Measurements from ENCODE around the gene WWTR1.

Gene WWTR1

DNA sequence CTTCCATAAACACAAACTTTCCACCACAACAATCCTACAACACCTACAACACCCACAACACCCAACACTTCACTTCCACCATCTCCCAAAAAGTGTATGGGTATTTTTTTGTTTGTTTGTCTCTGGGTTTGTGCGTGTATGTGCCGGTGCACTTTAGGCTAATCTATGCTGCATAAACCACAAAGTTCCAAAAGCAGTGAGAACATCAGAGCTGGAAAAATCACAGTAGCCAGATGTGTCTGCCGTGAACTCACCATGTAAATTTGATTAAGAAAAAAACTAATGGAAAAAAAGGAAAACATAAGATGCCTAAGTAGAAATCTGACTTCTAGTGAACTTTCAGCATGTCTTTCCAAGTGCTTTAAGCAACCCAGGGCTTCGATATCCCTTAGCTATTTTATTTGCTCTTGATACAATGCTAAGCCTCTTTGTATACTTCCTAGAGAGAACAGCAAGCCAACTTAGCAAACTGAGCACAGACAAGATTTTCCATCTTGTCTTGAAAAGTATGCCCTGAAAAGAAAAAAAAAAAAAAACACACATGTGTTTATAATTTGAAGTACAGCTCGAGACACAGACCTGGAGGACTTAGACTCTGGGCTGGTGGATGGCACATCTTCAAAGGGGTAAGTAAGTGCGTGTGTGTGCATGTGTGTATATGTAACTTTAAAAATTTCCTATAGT lies 91.4 kb downstream of the WWTR1 start:
- DNase-seq (ENCODE audit: low spot score): no peak

DNA sequence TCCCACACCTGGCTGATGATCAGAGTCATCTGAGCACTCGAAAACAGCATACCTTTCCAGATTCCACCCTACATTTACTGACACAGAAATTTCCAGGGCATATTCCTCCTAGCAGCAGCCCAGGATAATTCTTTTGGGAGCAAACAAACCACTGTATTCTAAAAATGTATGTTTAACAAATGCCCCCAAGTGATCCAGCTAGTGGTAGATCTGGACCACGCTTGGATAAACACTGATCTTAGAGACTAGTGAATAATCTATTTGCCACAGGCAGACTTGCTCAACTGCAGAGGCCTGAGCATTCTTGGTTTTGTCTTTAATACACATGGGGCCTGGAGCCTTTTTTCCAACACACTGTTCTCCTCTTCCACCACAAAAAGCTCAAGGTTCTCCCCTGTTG lies 93.7 kb downstream of the WWTR1 start:
- DNase-seq (ENCODE audit: low spot score): no peak

DNA sequence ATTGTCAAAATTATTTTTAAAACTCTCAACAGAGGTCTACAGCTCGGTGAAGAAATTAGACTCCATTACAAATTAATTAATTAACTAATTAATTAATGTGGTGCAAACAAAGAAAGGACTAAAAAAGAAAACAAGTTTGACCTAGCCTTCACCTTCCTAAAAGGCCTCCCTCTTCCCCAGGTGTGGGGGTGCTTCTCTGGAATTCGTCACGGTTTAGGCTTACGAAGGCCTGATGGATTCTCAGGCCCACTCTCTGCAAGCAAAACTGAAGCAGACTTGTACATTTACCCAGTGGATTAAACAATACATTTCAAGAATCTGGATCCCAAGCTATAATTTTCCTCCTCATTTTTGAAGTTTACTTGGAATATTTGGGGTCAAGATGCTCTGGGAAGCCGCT lies 94.7 kb downstream of the WWTR1 start:
- no peak for DNase-seq (ENCODE audit: low spot score)

DNA sequence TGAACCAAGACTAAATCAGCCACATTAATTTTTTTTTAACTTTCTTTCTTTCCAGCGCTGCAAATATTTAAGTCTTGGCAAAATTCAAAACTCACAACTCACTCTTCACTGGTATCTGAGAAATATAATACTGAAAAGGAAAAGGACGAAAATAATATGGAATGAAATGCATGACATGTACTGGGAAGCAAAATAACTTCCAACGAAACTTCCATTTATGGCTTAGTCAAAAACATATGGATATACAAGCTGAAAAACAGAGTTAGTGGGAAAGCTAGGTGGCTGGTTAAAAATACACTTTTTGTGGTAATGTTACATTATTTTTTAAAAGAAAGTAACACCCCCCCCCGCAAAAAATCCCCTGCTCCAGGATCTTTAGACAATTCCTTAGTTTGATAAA lies 97.2 kb downstream of the WWTR1 start:
- DNase-seq (ENCODE audit: low spot score): no peak

DNA sequence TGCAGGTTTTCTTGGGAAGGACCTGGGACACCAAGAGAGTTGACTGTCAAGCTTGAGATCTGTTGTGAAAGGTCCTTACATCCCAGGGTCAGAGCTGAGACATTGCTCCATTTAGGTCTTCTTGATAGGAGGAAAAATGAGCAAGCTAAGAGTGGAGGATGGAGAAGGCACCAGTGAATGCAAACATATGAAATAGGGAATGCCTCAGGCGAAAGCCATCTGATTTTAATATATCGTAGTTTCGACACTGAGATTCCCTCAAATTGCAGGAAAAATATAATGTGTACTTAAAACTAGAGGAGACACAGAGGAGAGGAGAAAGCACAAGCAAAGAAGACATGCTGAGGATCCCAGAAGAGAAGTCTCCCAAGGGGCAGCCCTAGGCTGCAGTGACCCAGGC lies 97.8 kb downstream of the WWTR1 start:
- no peak for DNase-seq (ENCODE audit: low spot score)

DNA sequence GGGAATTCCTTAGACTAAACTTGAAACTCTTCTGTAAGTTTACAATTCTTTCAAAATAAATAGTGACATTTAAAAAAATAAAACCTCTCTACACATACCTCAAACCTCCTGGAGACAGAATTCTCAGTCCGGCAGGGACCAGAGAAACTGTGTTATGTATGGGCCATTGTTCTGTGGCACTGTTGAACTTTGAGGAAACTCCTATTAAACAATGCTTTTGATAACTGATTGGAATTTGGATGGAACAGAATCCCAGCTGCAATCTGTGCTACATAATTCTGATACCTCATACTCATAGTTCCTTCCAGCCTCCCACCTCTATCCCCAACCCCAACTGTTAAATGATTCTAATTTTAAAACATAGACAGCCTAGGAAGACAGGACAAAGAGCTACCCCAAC lies 98.3 kb downstream of the WWTR1 start:
- DNase-seq (ENCODE audit: low spot score): no peak

DNA sequence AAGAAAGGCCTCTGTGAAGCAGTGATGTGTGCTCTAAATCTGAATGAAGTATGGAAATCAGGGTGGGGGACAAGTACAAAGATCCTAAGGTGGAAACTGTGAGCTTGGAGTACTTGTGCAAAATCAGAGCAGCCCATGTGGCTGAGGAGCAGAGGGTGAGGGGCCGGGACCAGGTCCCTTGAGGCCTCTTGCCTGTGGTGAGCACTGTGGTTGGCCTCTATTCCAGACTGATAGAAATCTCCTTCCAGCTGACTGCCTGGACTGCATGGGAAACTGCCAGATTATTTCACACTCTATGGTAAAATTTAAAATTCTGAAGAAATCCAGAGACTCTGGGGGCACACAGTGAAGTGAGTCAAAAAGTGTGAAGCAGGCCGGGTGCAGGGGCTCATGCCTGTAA lies 101.9 kb downstream of the WWTR1 start:
- DNase-seq (ENCODE audit: low spot score): no peak

DNA sequence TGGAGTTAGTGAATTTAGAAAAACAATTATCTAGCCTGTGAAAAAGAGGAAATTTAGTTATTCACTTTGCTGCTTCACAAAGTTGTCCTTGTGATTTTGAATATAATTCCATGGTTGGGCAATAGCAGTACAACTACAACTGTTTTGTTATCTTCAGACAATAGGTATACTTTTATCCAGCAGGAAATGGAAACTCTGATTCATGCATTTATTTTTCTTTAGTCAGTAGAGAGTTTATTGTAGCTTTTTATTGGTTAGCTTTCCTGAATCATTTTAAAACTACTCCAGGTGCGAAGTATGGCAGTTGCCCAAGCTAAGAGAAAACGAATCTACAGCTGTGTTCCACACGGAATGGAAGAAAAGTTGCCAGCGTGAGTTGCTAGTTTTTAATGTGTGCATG lies 103.0 kb downstream of the WWTR1 start:
- DNase-seq (ENCODE audit: low spot score): no peak

DNA sequence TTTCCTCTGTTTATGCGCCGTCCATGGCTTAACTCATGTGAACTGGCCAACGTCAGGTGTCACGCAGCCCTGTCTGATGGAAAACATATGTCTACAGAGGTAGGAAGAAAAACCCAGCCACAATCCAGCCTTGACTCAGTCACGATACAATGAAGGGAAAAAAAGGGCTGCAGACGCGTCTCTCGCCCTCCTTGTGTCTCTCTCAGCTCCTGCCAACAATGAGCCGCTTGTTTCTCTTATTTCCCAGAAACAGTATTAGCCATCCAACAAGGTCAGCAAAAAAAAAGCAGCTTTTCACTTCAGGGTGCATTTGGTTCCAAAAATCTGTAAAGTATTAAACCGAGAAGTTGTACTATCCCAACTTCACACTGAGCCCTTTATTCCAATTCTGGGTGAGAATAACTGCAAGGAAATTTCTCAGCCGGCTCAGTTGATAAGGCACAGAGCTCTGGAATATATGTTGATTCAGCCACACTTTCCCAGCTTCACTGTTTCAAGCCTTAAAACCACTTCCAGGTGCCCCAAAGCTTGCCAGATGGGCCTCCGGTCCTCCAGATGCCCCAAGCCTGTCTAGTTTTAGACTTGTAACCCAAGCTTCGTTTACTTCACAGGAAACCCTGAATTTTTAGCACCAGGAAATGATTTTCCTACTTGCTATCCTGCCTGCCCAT lies 103.9 kb downstream of the WWTR1 start:
- no peak for DNase-seq (ENCODE audit: low spot score)

DNA sequence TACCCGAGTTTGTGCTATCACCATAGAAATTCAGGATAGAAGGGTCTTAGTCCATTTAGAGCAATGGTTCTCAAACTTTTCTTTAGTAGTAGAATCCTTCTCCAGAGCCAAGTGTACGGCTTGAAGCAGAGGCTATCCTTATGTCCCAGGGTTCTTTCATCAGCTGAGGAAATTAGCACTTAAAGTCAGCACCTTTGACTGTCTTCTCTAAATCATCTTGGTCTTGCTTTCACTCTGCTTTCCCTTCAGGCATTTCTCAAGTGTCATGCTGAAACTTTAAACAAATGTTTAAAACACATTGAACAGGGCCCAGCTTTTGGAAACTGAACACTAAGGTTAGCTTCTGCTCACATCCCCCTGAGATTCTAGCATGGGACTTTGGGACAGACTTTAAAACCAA lies 105.1 kb downstream of the WWTR1 start:
- DNase-seq (ENCODE audit: low spot score): no peak

DNA sequence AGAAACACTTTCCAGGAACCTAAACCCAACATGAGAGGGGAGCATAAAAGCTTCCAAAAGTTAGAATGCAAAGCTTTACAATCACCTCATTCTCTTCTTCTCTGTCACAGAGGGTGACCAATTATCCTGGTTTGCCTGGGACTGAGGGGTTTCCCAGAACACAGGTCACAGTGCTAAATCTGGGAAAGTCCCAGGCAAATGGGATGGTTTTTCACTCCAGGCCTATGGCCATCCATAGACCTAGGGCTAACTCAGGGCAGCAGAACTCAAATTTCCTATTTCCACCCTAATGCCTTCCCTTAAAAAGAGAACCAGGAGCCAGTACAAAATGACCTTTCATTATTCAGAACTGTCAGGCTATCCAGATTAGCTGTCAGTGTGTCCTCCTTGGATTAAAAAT lies 106.3 kb downstream of the WWTR1 start:
- DNase-seq (ENCODE audit: low spot score): no peak

DNA sequence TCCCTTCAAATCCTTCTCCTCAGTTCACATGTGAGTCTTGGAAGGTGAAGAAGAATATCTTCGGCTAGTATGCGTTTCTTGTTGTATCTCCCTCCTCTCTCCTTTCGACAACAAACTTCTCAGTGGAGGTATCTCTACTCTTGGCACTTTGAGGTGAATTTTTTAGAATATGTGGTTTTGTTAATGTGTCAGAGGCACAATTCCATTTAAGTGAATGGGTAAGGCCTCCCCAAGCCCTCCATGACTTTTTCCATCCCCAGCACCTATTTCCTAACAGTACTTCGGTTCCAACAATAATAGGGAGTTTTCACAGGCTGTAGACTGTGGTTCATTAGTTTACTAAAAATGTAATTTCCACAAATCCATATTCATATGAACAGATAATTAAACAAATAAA lies 109.2 kb downstream of the WWTR1 start:
- no peak for DNase-seq (ENCODE audit: low spot score)

DNA sequence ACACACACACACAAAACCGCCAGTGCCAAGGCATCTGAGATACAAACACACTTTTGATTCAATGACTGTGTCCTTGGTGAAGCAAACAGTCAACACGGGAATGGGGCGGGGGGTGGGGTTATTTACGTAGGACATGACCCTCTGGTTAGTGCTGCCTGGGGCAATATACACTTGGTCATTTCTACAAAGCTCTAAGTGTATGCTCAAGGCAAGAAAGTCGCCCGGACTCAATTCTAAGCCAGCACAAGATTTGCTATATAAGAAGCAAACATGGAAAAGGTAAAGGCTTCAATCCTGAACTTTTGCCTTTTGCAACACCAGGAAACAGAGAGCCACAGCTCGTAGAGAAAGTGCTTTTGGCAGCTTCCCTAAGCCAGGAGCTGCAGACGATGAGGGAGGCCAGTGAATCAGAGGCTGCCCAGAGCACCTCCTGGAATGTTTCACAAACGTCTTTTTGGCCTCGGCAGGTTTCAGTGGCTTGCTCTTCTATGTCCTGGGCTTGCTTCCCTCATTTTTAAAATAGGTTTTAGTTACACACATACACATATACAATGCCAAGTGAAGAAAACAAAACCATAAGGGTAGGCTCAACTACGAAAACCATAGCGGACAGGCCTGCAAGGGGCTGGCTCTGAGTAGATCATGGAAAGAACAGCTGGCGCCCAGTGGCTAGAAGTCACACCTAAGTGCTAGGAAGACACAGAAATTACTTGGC lies 109.7 kb downstream of the WWTR1 start:
- DNase-seq (ENCODE audit: low spot score): no peak

DNA sequence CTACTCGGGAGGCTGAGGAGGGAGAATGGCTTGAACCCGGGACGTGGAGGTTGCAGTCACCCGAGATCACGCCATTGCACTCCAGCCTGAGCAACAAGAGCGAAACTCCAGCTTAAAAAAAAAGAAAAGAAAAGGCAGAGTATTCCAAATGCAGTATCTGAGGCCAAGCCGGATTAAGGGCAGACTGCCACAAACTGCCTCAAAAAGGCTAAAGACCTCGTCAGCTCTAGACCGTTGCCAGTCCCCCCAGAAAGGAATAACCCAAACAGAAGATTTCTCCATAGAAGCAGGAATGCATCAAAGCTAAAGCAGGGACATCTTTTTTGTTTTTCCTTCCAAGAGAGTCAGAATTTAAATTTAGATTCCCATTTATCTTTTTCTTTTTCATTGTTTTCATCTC lies 110.4 kb downstream of the WWTR1 start:
- no peak for DNase-seq (ENCODE audit: low spot score)

DNA sequence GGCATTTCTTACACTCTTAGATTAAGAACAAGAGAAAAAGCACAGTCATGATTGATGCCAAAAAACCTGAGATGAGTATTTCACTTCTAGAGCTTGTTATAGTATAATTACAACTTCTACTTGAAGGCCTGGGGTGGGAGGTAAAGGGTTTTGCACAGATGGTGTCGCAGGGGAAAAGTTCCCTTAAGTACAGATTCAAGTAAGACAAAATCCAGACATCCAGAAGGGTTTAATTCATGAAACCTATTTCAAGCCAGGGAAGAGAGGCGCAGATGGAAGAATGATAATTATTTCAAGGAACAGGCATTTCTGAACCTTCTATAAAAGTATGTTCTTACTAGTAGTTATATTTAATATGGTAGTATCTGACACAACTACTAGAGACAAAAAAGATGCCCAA lies 112.8 kb downstream of the WWTR1 start:
- no peak for DNase-seq (ENCODE audit: low spot score)

DNA sequence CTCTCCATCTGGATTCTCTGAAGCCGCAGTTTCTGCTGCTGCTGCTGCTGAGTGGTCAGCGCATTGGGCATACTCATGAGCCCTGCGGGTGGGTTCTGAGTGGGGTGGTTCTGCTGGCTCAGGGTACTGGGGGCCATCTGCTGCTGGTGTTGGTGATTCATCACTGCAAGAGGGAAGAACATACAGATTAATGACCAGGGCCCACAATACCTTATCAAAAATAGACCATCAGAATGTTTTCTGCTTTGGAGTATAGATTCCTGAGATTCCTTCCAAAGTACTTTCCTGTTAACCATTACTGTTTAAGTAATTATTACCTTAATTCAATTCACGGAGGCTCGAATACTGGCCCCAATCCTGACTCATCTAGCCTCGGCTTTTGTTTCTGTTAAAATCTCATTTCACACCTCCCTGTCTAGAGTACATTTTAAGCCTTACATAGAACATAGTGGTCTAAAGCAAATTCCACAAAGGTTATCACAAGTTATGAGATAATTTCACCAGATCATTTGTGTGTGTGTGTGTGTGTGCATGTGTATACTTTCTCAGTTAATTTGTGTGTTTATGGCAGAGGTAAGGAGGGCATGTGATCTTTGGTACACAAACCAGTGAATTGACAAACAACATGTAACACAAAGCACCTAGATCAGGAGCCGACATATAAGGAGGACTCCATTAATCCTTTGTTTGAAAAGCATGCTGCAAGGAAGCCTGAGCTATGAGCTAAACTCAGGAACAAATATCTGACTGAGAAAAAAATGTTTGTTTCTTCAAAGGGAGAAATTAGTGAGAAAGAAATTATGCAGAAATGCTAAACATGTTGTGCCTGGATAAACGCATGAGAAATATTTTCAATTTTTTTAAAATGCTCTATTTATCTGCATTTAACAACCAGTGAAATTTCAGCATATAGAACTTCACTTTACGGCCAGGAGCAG lies 115.2 kb downstream of the WWTR1 start:
- DNase-seq (ENCODE audit: low spot score): no peak

DNA sequence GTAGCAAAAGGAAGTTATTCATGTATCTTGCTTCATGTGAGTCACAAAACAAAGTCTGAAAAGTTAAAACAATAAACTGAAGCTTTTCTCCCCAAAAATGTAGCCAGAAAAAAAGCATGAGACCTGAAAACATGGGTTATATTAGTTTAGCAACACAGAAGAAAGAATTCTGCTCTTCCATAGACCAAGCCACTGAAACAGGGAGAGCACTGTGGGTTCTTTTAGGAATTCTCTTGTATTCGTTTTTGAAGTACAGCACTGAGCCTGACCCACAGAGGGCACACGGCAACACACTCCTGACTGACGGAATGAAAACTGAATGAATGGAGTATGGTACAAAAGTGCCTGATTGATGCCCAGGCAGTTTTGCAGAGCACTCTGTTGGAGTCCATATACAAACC lies 116.7 kb downstream of the WWTR1 start:
- no peak for DNase-seq (ENCODE audit: low spot score)

DNA sequence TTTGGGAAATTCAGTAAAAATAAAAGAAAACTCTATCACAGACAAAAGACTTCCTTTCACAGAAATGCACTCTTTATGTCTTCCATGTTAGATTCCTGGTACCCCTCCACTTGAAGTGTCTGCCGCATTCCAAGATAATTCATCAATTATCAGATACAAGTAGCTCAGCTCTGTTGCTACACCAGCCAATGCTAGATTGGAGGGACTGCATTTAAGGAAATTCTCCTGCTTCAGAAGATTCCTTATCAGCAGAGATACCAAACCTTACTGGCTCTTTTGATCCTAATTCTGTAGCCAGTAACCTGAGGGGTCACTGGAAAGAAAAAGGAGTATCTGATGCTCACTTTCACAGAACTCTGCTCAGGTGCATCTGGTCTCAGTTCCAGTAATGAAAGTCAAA lies 119.5 kb downstream of the WWTR1 start:
- no peak for DNase-seq (ENCODE audit: low spot score)

DNA sequence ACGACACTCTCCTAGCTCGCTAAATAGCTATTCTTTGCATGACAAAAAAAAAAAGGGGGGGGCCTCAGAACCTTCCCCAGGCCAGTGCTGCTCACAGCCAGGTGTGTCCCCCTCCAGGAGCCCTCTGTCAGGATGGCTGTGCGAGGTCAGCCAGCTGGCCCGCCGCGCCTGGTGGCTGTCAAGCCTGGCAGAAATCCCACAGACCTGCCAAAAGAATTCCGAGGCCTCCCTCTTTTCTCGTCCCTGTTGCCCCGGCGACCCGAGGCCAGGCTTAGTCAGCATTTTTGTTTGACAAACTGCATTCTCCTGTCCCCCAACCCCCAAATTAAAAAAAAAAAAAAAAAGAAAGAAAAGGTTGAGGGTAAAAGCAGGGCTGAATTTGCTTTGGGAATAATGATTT lies 121.4 kb downstream of the WWTR1 start:
- DNase-seq (ENCODE audit: low spot score): no peak

DNA sequence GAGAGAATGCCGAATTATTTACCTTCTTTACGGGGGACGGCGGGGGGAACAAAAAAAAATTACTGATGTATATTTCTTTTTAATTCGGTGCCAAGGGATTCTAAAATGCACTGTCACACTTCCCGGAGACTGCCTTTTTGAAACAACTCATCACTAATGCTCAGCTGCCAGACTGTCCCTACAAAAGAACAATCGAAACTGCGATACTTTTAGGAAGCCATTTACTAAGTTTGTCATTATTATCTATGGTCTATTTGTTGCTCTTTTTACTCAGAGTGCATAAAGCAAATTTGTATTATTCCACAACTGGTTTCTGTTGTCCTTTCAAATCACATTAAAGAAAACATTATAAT lies 122.5 kb downstream of the WWTR1 start:
- no peak for DNase-seq (ENCODE audit: low spot score)

DNA sequence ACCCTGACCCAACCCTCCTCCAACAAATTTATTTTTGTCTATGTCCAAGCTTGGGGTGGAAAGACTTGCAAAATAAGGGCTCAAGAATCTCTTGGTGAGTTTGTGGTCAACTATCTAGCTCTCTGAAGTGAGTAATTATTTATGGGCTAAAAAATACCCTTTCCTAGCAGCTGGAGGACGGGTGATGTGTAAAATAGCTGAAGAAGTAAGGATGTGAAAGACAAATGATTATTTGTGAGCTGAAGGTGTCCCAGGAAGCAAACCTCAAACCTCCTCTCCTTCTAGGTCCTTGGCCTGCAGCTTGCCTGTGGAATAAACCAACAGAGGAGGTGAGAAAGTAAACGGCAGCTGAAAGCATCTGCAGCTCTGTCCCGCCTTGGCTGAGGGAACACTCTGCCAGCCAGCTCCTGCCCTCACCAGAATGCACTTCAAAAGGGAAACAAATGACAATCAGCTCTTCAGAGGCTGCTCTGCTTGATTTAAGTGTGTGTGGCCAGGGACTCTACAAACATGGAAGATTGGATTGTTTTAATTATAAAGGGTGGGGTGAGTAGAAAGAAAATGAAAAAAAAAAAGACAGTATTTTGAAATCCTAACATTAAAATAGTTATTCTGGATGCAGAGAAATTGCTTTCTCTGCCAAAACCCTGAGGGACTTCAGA lies 123.0 kb downstream of the WWTR1 start:
- no peak for DNase-seq (ENCODE audit: low spot score)

DNA sequence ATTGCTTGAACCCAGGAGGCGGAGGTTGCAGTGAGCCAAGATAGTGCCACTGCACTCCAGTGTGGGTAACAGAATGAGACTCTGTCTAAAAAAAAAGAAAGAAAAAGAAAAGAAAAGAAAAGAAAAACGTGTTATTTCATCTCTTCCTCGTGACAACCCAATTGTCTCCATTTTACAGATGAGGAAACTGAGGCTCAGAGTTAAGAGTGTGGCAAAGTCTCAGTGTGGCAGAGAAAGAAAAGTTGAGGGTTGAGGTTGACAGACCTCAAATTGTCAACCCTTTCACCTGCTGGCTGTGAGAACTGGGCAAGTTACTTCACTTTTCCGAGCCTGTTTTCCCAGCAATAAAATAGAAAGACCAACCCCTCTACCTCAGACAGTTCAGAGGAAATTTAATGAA lies 123.7 kb downstream of the WWTR1 start:
- DNase-seq (ENCODE audit: low spot score): no peak
